HEK293 (cell line): ENCODE results near the gene FBXL15.

Experiments used
- CTCF ChIA-PET: fragments of 350-600 bp; formaldehyde crosslinking; extraction: SDS; loops from one replicate; lab custom pipeline; 2021; ENCODE audit warnings: antibody characterized with exemption; lab: Yijun Ruan, JAX
- POLR2A ChIA-PET: fragments of 300-600 bp; formaldehyde crosslinking; extraction: SDS; loops from one replicate; lab custom pipeline; 2020; ENCODE audit warnings: antibody characterized with exemption, inconsistent platforms; lab: Yijun Ruan, JAX
- H3K27ac ChIP-seq: fragments of 200-500 bp; sonication (Bioruptor generic); 2 replicates; pipeline ENCODE4 v1.5.1; 2014; ENCODE audit warnings: low read depth, low read length, control low read depth, inconsistent platforms; ENCODE audit errors: extremely low read depth
- H3K36me3 ChIP-seq, 2 experiments: fragments of 200-500 bp in 1 of 2; sonication (Bioruptor generic) in 1 of 2; 1 replicate in 1 of 2; 2 replicates in 1 of 2; pipeline ENCODE4 v1.5.1; 2014 to 2017; ENCODE audit warnings: inconsistent platforms in 2 of 2, low read length in 2 of 2; ENCODE audit not compliant: control insufficient read depth in 2 of 2, insufficient read depth in 1 of 2
- H3K4me1 ChIP-seq: fragments of 200-500 bp; sonication (Bioruptor generic); 2 replicates; pipeline ENCODE4 v1.5.1; 2014; ENCODE audit warnings: mild to moderate bottlenecking, low read length, inconsistent platforms; ENCODE audit not compliant: control insufficient read depth, insufficient read depth
- H3K4me3 ChIP-seq: 2 replicates; pipeline ENCODE4 v1.5.1; 2011; ENCODE audit warnings: low read depth, mild to moderate bottlenecking, control low read depth, low read length, moderate library complexity
- H3K9me3 ChIP-seq: fragments of 200-500 bp; sonication (Bioruptor generic); 2 replicates; pipeline ENCODE4 v1.5.1; 2014; ENCODE audit warnings: low read depth, low read length, inconsistent platforms; ENCODE audit not compliant: control insufficient read depth, insufficient read depth
- EGR2 ChIP-seq: fragments of 450-650 bp; formaldehyde crosslinking; IDR thresholded peaks from 2 replicates; pipeline ENCODE4 v1.5.1; 2016; ENCODE audit warnings: low read depth, missing biosample characterization, missing genetic modification characterization
- GLI2 ChIP-seq: fragments of 450-650 bp; formaldehyde crosslinking; IDR thresholded peaks from 2 replicates; pipeline ENCODE4; 2017; ENCODE audit warnings: missing biosample characterization, missing genetic modification characterization, low read depth, borderline replicate concordance
- GLIS2 ChIP-seq: fragments of 450-650 bp; formaldehyde crosslinking; IDR thresholded peaks from 2 replicates; pipeline ENCODE4 v1.5.1; 2016; ENCODE audit warnings: missing biosample characterization, missing genetic modification characterization
- HIC1 ChIP-seq: fragments of 450-650 bp; formaldehyde crosslinking; IDR thresholded peaks from 2 replicates; pipeline ENCODE4 v1.5.1; 2016; ENCODE audit warnings: missing biosample characterization, missing genetic modification characterization
- HOXC10 ChIP-seq: sonication (generic); formaldehyde crosslinking; IDR thresholded peaks from 2 replicates; pipeline ENCODE4 v1.8.1; 2023; ENCODE audit warnings: mild to moderate bottlenecking, missing genetic modification reagents
- HOXD13 ChIP-seq: sonication (generic); formaldehyde crosslinking; IDR thresholded peaks from 2 replicates; pipeline ENCODE4 v1.8.0; 2022; ENCODE audit warnings: missing genetic modification reagents, borderline replicate concordance
- MYNN ChIP-seq: fragments of 450-650 bp; formaldehyde crosslinking; IDR thresholded peaks from 2 replicates; pipeline ENCODE4 v1.5.1; 2016; ENCODE audit warnings: missing biosample characterization, missing genetic modification characterization, borderline replicate concordance
- RBAK ChIP-seq: fragments of 450-650 bp; formaldehyde crosslinking; IDR thresholded peaks from 2 replicates; pipeline ENCODE4 v1.5.1; 2016; ENCODE audit warnings: missing biosample characterization, missing genetic modification characterization
- ZBTB1 ChIP-seq: fragments of 450-650 bp; formaldehyde crosslinking; IDR thresholded peaks from 2 replicates; pipeline ENCODE4 v1.5.1; 2016; ENCODE audit warnings: missing biosample characterization, missing genetic modification characterization
- ZBTB20 ChIP-seq: fragments of 450-650 bp; formaldehyde crosslinking; IDR thresholded peaks from 2 replicates; pipeline ENCODE4 v1.5.1; 2016; ENCODE audit warnings: missing biosample characterization, missing genetic modification characterization
- ZEB2 ChIP-seq: fragments of 450-650 bp; formaldehyde crosslinking; IDR thresholded peaks from 2 replicates; pipeline ENCODE4 v1.5.1; 2016; ENCODE audit warnings: missing biosample characterization, missing genetic modification characterization
- ZFP41 ChIP-seq: fragments of 450-650 bp; formaldehyde crosslinking; IDR thresholded peaks from 2 replicates; pipeline ENCODE4 v1.5.1; 2016; ENCODE audit warnings: missing biosample characterization, missing genetic modification characterization, borderline replicate concordance
- ZNF121 ChIP-seq: fragments of 450-650 bp; formaldehyde crosslinking; IDR thresholded peaks from 2 replicates; pipeline ENCODE4 v1.5.1; 2016; ENCODE audit warnings: missing biosample characterization, missing genetic modification characterization
- ZNF132 ChIP-seq: fragments of 450-650 bp; formaldehyde crosslinking; IDR thresholded peaks from 2 replicates; pipeline ENCODE4 v1.5.1; 2017; ENCODE audit warnings: missing biosample characterization, missing genetic modification characterization, borderline replicate concordance
- ZNF146 ChIP-seq: fragments of 450-650 bp; formaldehyde crosslinking; IDR thresholded peaks from 2 replicates; pipeline ENCODE4 v1.5.1; 2016; ENCODE audit warnings: missing biosample characterization, missing genetic modification characterization
- ZNF211 ChIP-seq: fragments of 450-650 bp; formaldehyde crosslinking; IDR thresholded peaks from 2 replicates; pipeline ENCODE4 v1.5.1; 2016; ENCODE audit warnings: low read depth, missing biosample characterization, missing genetic modification characterization
- ZNF23 ChIP-seq: fragments of 450-650 bp; formaldehyde crosslinking; IDR thresholded peaks from 2 replicates; pipeline ENCODE4 v1.5.1; 2016; ENCODE audit warnings: missing biosample characterization, missing genetic modification characterization, borderline replicate concordance
- ZNF324 ChIP-seq: fragments of 450-650 bp; formaldehyde crosslinking; IDR thresholded peaks from 2 replicates; pipeline ENCODE4 v1.5.1; 2016; ENCODE audit warnings: missing biosample characterization, missing genetic modification characterization
- ZNF335 ChIP-seq: fragments of 450-650 bp; formaldehyde crosslinking; conservative IDR thresholded peaks from 2 replicates; pipeline ENCODE4 v1.5.1; 2016; ENCODE audit warnings: missing biosample characterization, missing genetic modification characterization
- ZNF404 ChIP-seq: fragments of 450-650 bp; formaldehyde crosslinking; IDR thresholded peaks from 2 replicates; pipeline ENCODE4 v1.5.1; 2017; ENCODE audit warnings: missing biosample characterization, missing genetic modification characterization
- ZNF449 ChIP-seq: fragments of 450-650 bp; formaldehyde crosslinking; IDR thresholded peaks from 2 replicates; pipeline ENCODE4 v1.5.1; 2017; ENCODE audit warnings: missing biosample characterization, mild to moderate bottlenecking, missing genetic modification characterization, moderate library complexity
- ZNF549 ChIP-seq: fragments of 450-650 bp; IDR thresholded peaks from 2 replicates; pipeline ENCODE4 v1.5.1; 2018; ENCODE audit warnings: missing biosample characterization, missing genetic modification characterization, mild to moderate bottlenecking, inconsistent platforms, moderate library complexity
- ZNF561 ChIP-seq: fragments of 450-650 bp; IDR thresholded peaks from 2 replicates; pipeline ENCODE4 v1.5.1; 2018; ENCODE audit warnings: missing biosample characterization, missing genetic modification characterization, borderline replicate concordance
- ZNF670 ChIP-seq: fragments of 450-650 bp; formaldehyde crosslinking; IDR thresholded peaks from 2 replicates; pipeline ENCODE4 v1.5.1; 2016; ENCODE audit warnings: missing biosample characterization, missing genetic modification characterization, low read depth
- ZNF768 ChIP-seq: fragments of 450-650 bp; formaldehyde crosslinking; IDR thresholded peaks from 2 replicates; pipeline ENCODE4 v1.5.1; 2018; ENCODE audit warnings: missing biosample characterization, mild to moderate bottlenecking, missing genetic modification characterization
- TF ChIP-seq, protein P1 (sequence below): fragments of 450-650 bp; formaldehyde crosslinking; IDR thresholded peaks from 2 replicates; pipeline ENCODE4 v1.5.1; 2016; ENCODE audit warnings: missing biosample characterization, missing genetic modification characterization
- TF ChIP-seq, protein P2 (sequence below): fragments of 450-650 bp; formaldehyde crosslinking; IDR thresholded peaks from 2 replicates; pipeline ENCODE4 v1.5.1; 2016; ENCODE audit warnings: missing biosample characterization, missing genetic modification characterization
- TF ChIP-seq, protein P3 (sequence below): fragments of 450-650 bp; formaldehyde crosslinking; IDR thresholded peaks from 2 replicates; pipeline ENCODE4 v1.5.1; 2016; ENCODE audit warnings: missing biosample characterization, missing genetic modification characterization

FBXL15 gene

GRCh38 chr10:102400598-102401341 lies 19.9 kb upstream of the FBXL15 start:
- TF ChIP-seq ZEB2 (tag by site-specific recombination) (no peak), HOXD13 (CRISPR knock-in tag) (no peak), ZNF132 (no peak), ZNF324 (no peak), MYNN (tag by site-specific recombination) (no peak), ZBTB1 (tag by site-specific recombination) (no peak), GLIS2 (no peak), ZNF404 (tag by site-specific recombination) (no peak), ZNF211 (tag by site-specific recombination) (no peak), ZFP41 (tag by site-specific recombination) (no peak), ZNF670 (no peak), HIC1 (tag by site-specific recombination) (no peak), ZNF561 (tag by site-specific recombination) (no peak), GLI2 (tag by site-specific recombination) (no peak)
- Histone ChIP-seq H3K27ac (no peak overlapping the region), H3K4me1 (peaks cover 5% of the 10 kb centered on the region; the same call in 1 of the 2 replicates), H3K4me3 (no peak overlapping the region), H3K36me3 (peaks cover 0 to 24% of the 10 kb centered on the region in 2 experiments; a peak in 1 of 3 replicates), H3K9me3 (no peaks in the 10 kb centered on the region)
- POLR2A ChIA-PET, result interaction anchor here (0.8 to 1.2 kb wide), 3 partner anchors 21 to 171 kb away, joined by 3 to 4 read pairs (median 3); no protein-coding TSS in a partner anchor
- CTCF ChIA-PET, result interaction anchor here (0.5 to 5.7 kb wide), 15 partner anchors 11 to 268 kb away, joined by 3 to 60 read pairs (median 8); partner anchors contain the start of genes FBXL15 and PPRC1

DNA sequence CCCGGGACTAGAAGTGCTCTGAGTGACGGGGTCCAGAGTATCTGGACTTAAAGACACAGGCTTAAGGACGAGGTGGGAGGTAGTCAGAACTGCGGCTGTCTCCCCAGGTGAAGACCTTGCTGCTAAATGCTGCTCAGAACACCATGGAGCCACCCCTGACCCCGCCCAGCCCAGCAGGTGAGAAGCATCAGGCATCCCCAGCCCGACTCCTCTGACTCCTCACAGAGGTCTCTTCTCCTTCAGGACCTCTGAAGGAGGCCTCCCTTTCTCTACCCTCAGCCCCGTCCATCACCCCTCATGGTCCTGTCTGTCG lies 19.3 kb upstream of the FBXL15 start:
- POLR2A ChIA-PET, result interaction anchor here (1.1 to 1.7 kb wide), 3 partner anchors 21 to 171 kb away, joined by 3 to 8 read pairs (median 4); no protein-coding TSS in a partner anchor
- H3K36me3 ChIP-seq, result peaks cover 0 to 24% of the 10 kb centered on the region in 2 experiments; a peak in 1 of 3 replicates
- H3K4me1 ChIP-seq, result no peaks in the 10 kb centered on the region
- no peak overlapping the region for H3K27ac ChIP-seq
- no peak overlapping the region for H3K4me3 ChIP-seq
- CTCF ChIA-PET, result interaction anchor here (0.6 to 7.2 kb wide), 9 partner anchors 8 to 230 kb away, joined by 3 to 60 read pairs (median 4); partner anchors contain the start of gene CUEDC2
- no peaks in the 10 kb centered on the region for H3K9me3 ChIP-seq
- TF ChIP-seq, protein P1, sequence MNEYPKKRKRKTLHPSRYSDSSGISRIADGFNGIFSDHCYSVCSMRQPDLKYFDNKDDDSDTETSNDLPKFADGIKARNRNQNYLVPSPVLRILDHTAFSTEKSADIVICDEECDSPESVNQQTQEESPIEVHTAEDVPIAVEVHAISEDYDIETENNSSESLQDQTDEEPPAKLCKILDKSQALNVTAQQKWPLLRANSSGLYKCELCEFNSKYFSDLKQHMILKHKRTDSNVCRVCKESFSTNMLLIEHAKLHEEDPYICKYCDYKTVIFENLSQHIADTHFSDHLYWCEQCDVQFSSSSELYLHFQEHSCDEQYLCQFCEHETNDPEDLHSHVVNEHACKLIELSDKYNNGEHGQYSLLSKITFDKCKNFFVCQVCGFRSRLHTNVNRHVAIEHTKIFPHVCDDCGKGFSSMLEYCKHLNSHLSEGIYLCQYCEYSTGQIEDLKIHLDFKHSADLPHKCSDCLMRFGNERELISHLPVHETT (tag by site-specific recombination), result no peak
- TF ChIP-seq HOXC10 (no peak), ZNF121 (tag by site-specific recombination) (no peak), ZNF335 (tag by site-specific recombination) (no peak), ZBTB20 (tag by site-specific recombination) (no peak), RBAK (tag by site-specific recombination) (no peak), ZNF146 (tag by site-specific recombination) (no peak), ZNF549 (tag by site-specific recombination) (no peak), ZNF449 (no peak), ZNF768 (tag by site-specific recombination) (no peak), ZNF23 (tag by site-specific recombination) (no peak), EGR2 (tag by site-specific recombination) (no peak)
- TF ChIP-seq, protein P2, sequence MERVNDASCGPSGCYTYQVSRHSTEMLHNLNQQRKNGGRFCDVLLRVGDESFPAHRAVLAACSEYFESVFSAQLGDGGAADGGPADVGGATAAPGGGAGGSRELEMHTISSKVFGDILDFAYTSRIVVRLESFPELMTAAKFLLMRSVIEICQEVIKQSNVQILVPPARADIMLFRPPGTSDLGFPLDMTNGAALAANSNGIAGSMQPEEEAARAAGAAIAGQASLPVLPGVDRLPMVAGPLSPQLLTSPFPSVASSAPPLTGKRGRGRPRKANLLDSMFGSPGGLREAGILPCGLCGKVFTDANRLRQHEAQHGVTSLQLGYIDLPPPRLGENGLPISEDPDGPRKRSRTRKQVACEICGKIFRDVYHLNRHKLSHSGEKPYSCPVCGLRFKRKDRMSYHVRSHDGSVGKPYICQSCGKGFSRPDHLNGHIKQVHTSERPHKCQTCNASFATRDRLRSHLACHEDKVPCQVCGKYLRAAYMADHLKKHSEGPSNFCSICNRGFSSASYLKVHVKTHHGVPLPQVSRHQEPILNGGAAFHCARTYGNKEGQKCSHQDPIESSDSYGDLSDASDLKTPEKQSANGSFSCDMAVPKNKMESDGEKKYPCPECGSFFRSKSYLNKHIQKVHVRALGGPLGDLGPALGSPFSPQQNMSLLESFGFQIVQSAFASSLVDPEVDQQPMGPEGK (tag by site-specific recombination), result no peak
- TF ChIP-seq, protein P3, sequence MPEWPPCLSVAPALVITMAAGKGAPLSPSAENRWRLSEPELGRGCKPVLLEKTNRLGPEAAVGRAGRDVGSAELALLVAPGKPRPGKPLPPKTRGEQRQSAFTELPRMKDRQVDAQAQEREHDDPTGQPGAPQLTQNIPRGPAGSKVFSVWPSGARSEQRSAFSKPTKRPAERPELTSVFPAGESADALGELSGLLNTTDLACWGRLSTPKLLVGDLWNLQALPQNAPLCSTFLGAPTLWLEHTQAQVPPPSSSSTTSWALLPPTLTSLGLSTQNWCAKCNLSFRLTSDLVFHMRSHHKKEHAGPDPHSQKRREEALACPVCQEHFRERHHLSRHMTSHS (tag by site-specific recombination), result no peak
